Esophagus muscularis mucosa (tissue), 4 donors: ENCODE measurements around the gene MED13L. TPM values are rescaled to one million over a fixed set of nuclear protein-coding genes. Genes with fewer than 3 reads are reported as not detected.

ENCODE experiments used
- DNase-seq: peaks from one replicate; pipeline ENCODE4 v3.0.0-alpha.2; 2017; ENCODE audit errors: extremely low spot score
- H3K27ac ChIP-seq, 4 donors: fragments of 200-600 bp; sonication (generic); replicated peaks in 1 of 4; 1 replicate in 3 of 4; 2 replicates in 1 of 4; pipeline ENCODE4 v1.5.1; 2016 to 2019; ENCODE audit warnings: mild to moderate bottlenecking in 1 of 4
- H3K27me3 ChIP-seq, 4 donors: fragments of 200-600 bp; sonication (generic); one replicate each; pipeline versions ENCODE4 v1.5.1 to v1.6.0; 2016 to 2019
- H3K36me3 ChIP-seq, 4 donors: fragments of 200-600 bp; sonication (generic); one replicate each; pipeline ENCODE4 v1.5.1; 2016 to 2019
- H3K4me1 ChIP-seq, 4 donors: fragments of 200-600 bp; sonication (generic); one replicate each; pipeline ENCODE4 v1.5.1; 2016 to 2019
- H3K4me3 ChIP-seq, 4 donors: fragments of 200-600 bp; sonication (generic); 1 replicate in 2 of 4; 2 replicates in 2 of 4; pipeline ENCODE4 v1.5.1; 2016 to 2019; ENCODE audit warnings: mild to moderate bottlenecking in 4 of 4, moderate library complexity in 1 of 4
- H3K9me3 ChIP-seq, 4 donors: fragments of 200-600 bp; sonication (generic); 1 replicate in 3 of 4; 2 replicates in 1 of 4; pipeline ENCODE4 v1.5.1; 2016 to 2019
- CTCF ChIP-seq, 3 experiments: fragments of 200-600 bp in 2 of 3; fragments of 450-650 bp in 1 of 3; sonication (generic) in 2 of 3; IDR thresholded peaks; one replicate each; pipeline ENCODE4 v1.5.1; 2017 to 2019; ENCODE audit warnings: antibody characterized with exemption in 3 of 3, mild to moderate bottlenecking in 2 of 3, moderate library complexity in 1 of 3
- EP300 ChIP-seq: sonication (generic); formaldehyde crosslinking; IDR thresholded peaks from one replicate; pipeline ENCODE4 v1.6.1; 2017; ENCODE audit warnings: antibody characterized with exemption
- POLR2A ChIP-seq: fragments of 450-650 bp; IDR thresholded peaks from one replicate; pipeline ENCODE4 v1.6.1; 2017; ENCODE audit warnings: antibody characterized with exemption, moderate library complexity, mild to moderate bottlenecking, low read depth
- POLR2AphosphoS5 ChIP-seq, 2 donors: sonication (generic); formaldehyde crosslinking; IDR thresholded peaks; one replicate each; pipeline ENCODE4 v1.6.1; 2017; ENCODE audit warnings: antibody characterized with exemption in 2 of 2
- WGBS: methylation state at CpG from one replicate; pipeline ENCODE4 v1.1.5; 2018; 5-methylcytosine and 5-hydroxymethylcytosine counted together
- intact Hi-C: fragments of 100-400 bp; cut with DNase I; formaldehyde crosslinking; loops from one replicate; pipeline ENCODE4 v1.15.1; 2023
- total RNA-seq, 4 donors: library from RNA; depleted of rRNA; stranded (reverse); fragments of >200 nt; gene quantifications; one replicate each; pipeline versions ENCODE4 v1.1.0 to v1.2.1, GENCODE V29; 2016

MED13L gene
- total RNA-seq, 4 donors from 2014 or later = 141 to 350 (median 175) TPM

- H3K4me3 ChIP-seq = no peak overlapping the region
- no peak for DNase-seq
- TF ChIP-seq EP300 (no peak), POLR2A (no peak), POLR2AphosphoS5 (IDR thresholded peaks at IDR 0.05) (no peak), CTCF (IDR thresholded peaks at IDR 0.05) (no peak)
- peaks cover 0 to 7% (median 0%) of the 10 kb centered on the region in 4 donors for H3K9me3 ChIP-seq
- H3K27me3 ChIP-seq = peaks cover 0 to 5% (median 0%) of the 10 kb centered on the region in 4 donors
- H3K27ac ChIP-seq = no peak overlapping the region
- no peaks in the 10 kb centered on the region for H3K4me1 ChIP-seq
- 77% methylated on average over 3 of the region's 3 CpGs for WGBS
- no peaks in the 10 kb centered on the region for H3K36me3 ChIP-seq
- intact Hi-C loops = no loop called here
These were observed 343.4 kb downstream of the MED13L start for GRCh38 chr12:115934046-115934445.

GRCh38 chr12:115932066-115932465, 345.4 kb downstream of the MED13L start:
- no peak overlapping the region for H3K27ac ChIP-seq
- no peak for TF ChIP-seq POLR2AphosphoS5 (IDR thresholded peaks at IDR 0.05)
- TF ChIP-seq CTCF (IDR thresholded peaks at IDR 0.05) = no peak
- no peak for TF ChIP-seq EP300
- no peak for TF ChIP-seq POLR2A
- no peaks in the 10 kb centered on the region for H3K36me3 ChIP-seq
- H3K4me1 ChIP-seq = no peaks in the 10 kb centered on the region
- peaks cover 0 to 5% (median 0%) of the 10 kb centered on the region in 4 donors for H3K27me3 ChIP-seq
- H3K9me3 ChIP-seq = no peaks in the 10 kb centered on the region
- intact Hi-C loops = no loop called here
- no peak for DNase-seq
- no peak overlapping the region for H3K4me3 ChIP-seq
- 41% methylated on average over 1 of the region's 1 CpG for WGBS

- no peak for DNase-seq
- Histone ChIP-seq H3K36me3 (no peaks in the 10 kb centered on the region), H3K27ac (no peak overlapping the region), H3K9me3 (no peaks in the 10 kb centered on the region), H3K27me3 (peaks cover 0 to 12% (median 0%) of the 10 kb centered on the region in 4 donors), H3K4me1 (no peaks in the 10 kb centered on the region), H3K4me3 (no peak overlapping the region)
- 80% methylated on average over 5 of the region's 5 CpGs for WGBS
- intact Hi-C loops = no loop called here
- no peak for TF ChIP-seq POLR2A
- TF ChIP-seq POLR2AphosphoS5 (IDR thresholded peaks at IDR 0.05) = no peak
- TF ChIP-seq EP300 = no peak
- TF ChIP-seq CTCF (IDR thresholded peaks at IDR 0.05) = no peak
These were observed 347.2 kb downstream of the MED13L start for GRCh38 chr12:115930336-115930735.

- Histone ChIP-seq H3K9me3 (peaks cover 0 to 16% (median 12%) of the 10 kb centered on the region in 4 donors), H3K4me1 (no peaks in the 10 kb centered on the region), H3K27ac (no peak overlapping the region), H3K27me3 (peaks cover 0 to 30% (median 0%) of the 10 kb centered on the region in 4 donors), H3K36me3 (no peaks in the 10 kb centered on the region), H3K4me3 (no peak overlapping the region)
- WGBS = 91% methylated on average over 8 of the region's 8 CpGs
- intact Hi-C loops = no loop called here
- no peak for DNase-seq
- TF ChIP-seq POLR2A (no peak), CTCF (IDR thresholded peaks at IDR 0.05) (no peak), EP300 (no peak), POLR2AphosphoS5 (IDR thresholded peaks at IDR 0.05) (no peak)
These were observed 351.3 kb downstream of the MED13L start for GRCh38 chr12:115926037-115926670.

GRCh38 chr12:115923851-115924250, 353.6 kb downstream of the MED13L start:
- H3K27me3 ChIP-seq = peaks cover 0 to 45% (median 4%) of the 10 kb centered on the region in 4 donors
- no peaks in the 10 kb centered on the region for H3K36me3 ChIP-seq
- H3K4me3 ChIP-seq = no peak overlapping the region
- 73% methylated on average over 5 of the region's 5 CpGs for WGBS
- H3K9me3 ChIP-seq = peaks cover 0 to 16% (median 12%) of the 10 kb centered on the region in 4 donors
- no peak overlapping the region for H3K27ac ChIP-seq
- H3K4me1 ChIP-seq = no peaks in the 10 kb centered on the region
- TF ChIP-seq POLR2A (no peak), EP300 (no peak), CTCF (IDR thresholded peaks at IDR 0.05) (no peak), POLR2AphosphoS5 (IDR thresholded peaks at IDR 0.05) (no peak)
- DNase-seq = no peak
- intact Hi-C loops = no loop called here
